Measurements from ENCODE around the gene OR8G5.
"Not testable (repeated sequence)": the region's sequence is repeated elsewhere in the genome, so short reads cannot be mapped to it uniquely, and the experiment has no call there.

OR8G5 gene

DNA sequence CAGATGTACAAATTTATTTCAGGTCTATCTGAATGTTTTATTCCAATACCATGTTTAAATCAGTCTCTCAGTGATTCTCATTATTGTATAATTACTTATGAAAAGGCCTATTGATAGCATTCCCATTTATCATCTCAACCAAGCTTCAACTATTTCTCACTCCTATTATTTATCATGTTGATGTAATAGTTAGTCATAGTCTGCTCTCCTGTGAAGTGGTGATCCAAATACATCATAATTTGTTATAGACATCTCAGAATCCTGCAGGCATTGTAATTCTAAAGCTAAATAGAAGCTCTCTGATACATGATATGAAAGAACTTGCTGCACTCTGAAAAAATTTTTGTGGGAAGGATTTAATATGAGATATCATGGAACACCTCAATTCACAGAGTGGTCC is 37.0 kb upstream of the OR8G5 start:
- H3K4me3 ChIP-seq (ENCODE audit: low read depth, low read length), result no peak overlapping the region
- ChIA-PET POLR2A (no interaction called here), CTCF (no interaction called here)
- no peak for DNase-seq (ENCODE audit: low read depth, low spot score)
- TF ChIP-seq CTCF (IDR thresholded peaks at IDR 0.05; ENCODE audit: insufficient read depth, low read length, missing control alignments), result no peak

GRCh38 chr11:124222407-124222806 is 33.8 kb upstream of the OR8G5 start:
- no peak for DNase-seq (ENCODE audit: low read depth, low spot score)
- ChIA-PET POLR2A (no interaction called here), CTCF (no interaction called here)
- no peak overlapping the region for H3K4me3 ChIP-seq (ENCODE audit: low read depth, low read length)
- no peak for TF ChIP-seq CTCF (IDR thresholded peaks at IDR 0.05; ENCODE audit: insufficient read depth, low read length, missing control alignments)

DNA sequence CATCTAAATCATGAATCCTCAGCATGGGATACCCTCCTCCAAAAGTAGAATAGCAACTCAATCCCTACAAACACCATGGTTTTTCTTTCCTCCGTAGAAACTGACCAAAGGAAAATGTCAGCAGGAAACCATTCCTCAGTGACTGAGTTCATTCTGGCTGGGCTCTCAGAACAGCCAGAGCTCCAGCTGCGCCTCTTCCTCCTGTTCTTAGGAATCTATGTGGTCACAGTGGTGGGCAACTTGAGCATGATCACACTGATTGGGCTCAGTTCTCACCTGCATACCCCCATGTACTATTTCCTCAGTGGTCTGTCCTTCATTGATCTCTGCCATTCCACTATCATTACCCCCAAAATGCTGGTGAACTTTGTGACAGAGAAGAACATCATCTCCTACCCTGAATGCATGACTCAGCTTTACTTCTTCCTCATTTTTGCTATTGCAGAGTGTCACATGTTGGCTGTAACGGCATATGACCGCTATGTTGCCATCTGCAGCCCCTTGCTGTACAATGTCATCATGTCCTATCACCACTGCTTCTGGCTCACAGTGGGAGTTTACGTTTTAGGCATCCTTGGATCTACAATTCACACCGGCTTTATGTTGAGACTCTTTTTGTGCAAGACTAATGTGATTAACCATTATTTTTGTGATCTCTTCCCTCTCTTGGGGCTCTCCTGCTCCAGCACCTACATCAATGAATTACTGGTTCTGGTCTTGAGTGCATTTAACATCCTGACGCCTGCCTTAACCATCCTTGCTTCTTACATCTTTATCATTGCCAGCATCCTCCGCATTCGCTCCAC is 31.4 kb upstream of the OR8G5 start:
- CTCF ChIA-PET; H3K4me3 ChIP-seq (ENCODE audit: low read depth, low read length); DNase-seq (ENCODE audit: low read depth, low spot score); POLR2A ChIA-PET: not testable (repeated sequence)

GRCh38 chr11:124225471-124225870 is 30.7 kb upstream of the OR8G5 start:
- TF ChIP-seq CTCF (IDR thresholded peaks at IDR 0.05; ENCODE audit: insufficient read depth, low read length, missing control alignments), result no peak
- ChIA-PET POLR2A (no interaction called here), CTCF (no interaction called here)
- no peak overlapping the region for H3K4me3 ChIP-seq (ENCODE audit: low read depth, low read length)
- DNase-seq (ENCODE audit: low read depth, low spot score), result no peak

DNA sequence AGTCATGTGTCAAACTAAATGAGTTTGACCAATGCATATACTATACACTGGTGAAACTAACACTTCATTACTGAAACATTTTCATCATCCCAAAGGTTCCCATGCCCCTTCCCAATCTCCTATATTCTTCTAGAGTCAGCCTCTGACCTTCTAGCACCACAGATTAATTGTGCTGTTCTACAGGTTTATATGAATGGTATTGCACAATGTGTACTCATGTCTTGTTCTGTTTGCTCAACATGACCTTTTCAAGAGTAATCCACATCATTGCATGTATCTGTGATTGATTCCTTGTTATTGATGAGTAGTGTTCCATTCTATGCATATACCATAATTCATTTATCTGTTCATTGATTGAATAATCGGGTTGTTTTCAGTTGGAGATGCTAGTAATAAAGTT is 22.8 kb upstream of the OR8G5 start:
- no peak for TF ChIP-seq CTCF (IDR thresholded peaks at IDR 0.05; ENCODE audit: insufficient read depth, low read length, missing control alignments)
- CTCF ChIA-PET, result no interaction called here
- DNase-seq (ENCODE audit: low read depth, low spot score), result no peak
- no peak overlapping the region for H3K4me3 ChIP-seq (ENCODE audit: low read depth, low read length)
- POLR2A ChIA-PET, result no interaction called here

DNA sequence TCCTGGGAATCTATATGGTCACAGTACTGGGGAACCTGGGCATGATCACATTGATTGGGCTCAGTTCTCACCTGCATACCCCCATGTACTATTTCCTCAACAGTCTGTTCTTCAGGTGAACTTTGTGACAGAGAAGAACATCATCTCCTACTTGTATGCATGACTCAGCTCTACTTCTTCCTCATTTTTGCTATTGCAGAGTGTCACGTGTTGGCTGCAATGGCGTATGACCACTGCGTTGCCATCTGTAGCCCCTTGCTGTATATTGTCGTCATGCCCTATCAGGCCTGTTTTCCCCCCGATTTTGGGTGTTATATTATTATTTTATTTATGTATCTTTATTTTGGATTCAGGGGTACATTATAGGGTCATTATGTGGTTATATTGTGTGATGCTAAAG is 17.7 kb upstream of the OR8G5 start:
- no peak for TF ChIP-seq CTCF (IDR thresholded peaks at IDR 0.05; ENCODE audit: insufficient read depth, low read length, missing control alignments)
- ChIA-PET CTCF (no interaction called here), POLR2A (no interaction called here)
- no peak overlapping the region for H3K4me3 ChIP-seq (ENCODE audit: low read depth, low read length)
- no peak for DNase-seq (ENCODE audit: low read depth, low spot score)

Measured in AG04449 (cell line).